ENCODE data around the gene IMPDH2.
A peak's percentile ranks its signal among the peaks of the same experiment; 100 is the strongest.

Gene IMPDH2

GRCh38 chr3:48991851-48992545, 37.2 kb downstream of the IMPDH2 start:
- DNase-seq (ENCODE audit: low read depth, low spot score), result no peak
- H3K4me3 ChIP-seq (ENCODE audit: low read depth, low read length), result no peak overlapping the region
- no peak for TF ChIP-seq CTCF (IDR thresholded peaks at IDR 0.05; ENCODE audit: low read depth, low read length)
- in situ Hi-C loops (cut with HindIII; ENCODE audit: low sequenced_read_pairs), result no loop called here

DNA sequence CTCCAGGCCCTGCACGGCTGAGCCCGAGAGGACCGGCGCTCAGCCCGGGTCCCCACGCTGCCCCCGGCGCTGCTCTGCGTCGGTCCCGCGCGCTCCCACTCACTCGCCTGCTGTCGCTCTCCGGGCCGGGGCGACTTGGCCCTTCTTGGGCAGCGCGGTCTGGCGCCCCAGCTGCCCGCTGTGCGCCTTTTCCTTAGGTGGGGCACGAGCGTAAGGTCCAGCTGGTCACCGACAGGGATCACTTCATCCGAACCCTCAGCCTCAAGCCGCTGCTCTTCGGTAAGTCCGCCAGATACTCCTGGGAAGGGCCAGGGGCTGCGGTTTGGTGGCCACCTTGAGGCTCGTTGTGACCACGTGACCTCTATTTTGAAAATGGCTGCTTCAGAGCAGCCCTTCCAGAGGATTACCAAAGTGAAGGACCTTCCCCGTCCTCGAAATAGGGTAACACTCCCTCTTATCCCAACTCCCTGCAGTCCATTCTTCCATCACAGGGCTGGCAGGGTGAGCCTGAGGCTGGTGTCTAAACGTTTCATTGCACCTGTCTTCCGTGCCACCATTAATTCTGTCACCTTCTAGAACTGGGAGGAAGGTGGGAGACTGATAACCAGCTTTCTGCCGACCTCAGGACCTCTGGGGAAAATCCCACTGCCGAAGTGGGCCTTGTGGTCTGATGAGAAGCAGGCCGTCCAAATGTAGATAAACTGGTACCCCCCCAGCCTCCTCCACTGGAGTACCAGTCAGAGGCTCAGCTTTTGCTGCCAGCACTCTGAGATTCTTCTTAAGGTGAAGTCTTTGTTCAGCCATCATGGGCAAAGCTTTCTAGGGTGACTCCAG, 38.3 kb downstream of the IMPDH2 start:
- in situ Hi-C loops (cut with HindIII; ENCODE audit: low sequenced_read_pairs), result no loop called here
- H3K4me3 ChIP-seq (ENCODE audit: low read depth, low read length), result peak overlapping the region; percentile 74
- no peak for TF ChIP-seq CTCF (IDR thresholded peaks at IDR 0.05; ENCODE audit: low read depth, low read length)
- DNase-seq (ENCODE audit: low read depth, low spot score), result peak; percentile 13

- DNase-seq (ENCODE audit: low read depth, low spot score), result peak; percentile 95
- peak; percentile 55 for TF ChIP-seq CTCF (IDR thresholded peaks at IDR 0.05; ENCODE audit: low read depth, low read length)
- in situ Hi-C loops (cut with HindIII; ENCODE audit: low sequenced_read_pairs), result no loop called here
- H3K4me3 ChIP-seq (ENCODE audit: low read depth, low read length), result peak within 1 kb of the TSS; percentile 74
These were observed 39.2 kb downstream of the IMPDH2 start, which contains the start of gene P4HTM for GRCh38 chr3:48989796-48990635. TSS of gene P4HTM (plus strand) at chr3:48990241. CDS start at chr3:48990257, 16 bp downstream.

GRCh38 chr3:48989126-48989795, 39.9 kb downstream of the IMPDH2 start:
- in situ Hi-C loops (cut with HindIII; ENCODE audit: low sequenced_read_pairs), result no loop called here
- no peak for TF ChIP-seq CTCF (IDR thresholded peaks at IDR 0.05; ENCODE audit: low read depth, low read length)
- H3K4me3 ChIP-seq (ENCODE audit: low read depth, low read length), result peak overlapping the region; percentile 74

GRCh38 chr3:48985831-48986376, 43.3 kb downstream of the IMPDH2 start:
- no peak for DNase-seq (ENCODE audit: low read depth, low spot score)
- no peak for TF ChIP-seq CTCF (IDR thresholded peaks at IDR 0.05; ENCODE audit: low read depth, low read length)
- in situ Hi-C loops (cut with HindIII; ENCODE audit: low sequenced_read_pairs), result no loop called here
- H3K4me3 ChIP-seq (ENCODE audit: low read depth, low read length), result no peak overlapping the region

More at GRCh38 chr3:48989126-48989795, 39.9 kb downstream of the IMPDH2 start:
- DNase-seq (ENCODE audit: low read depth, low spot score), result no peak
